Effector CD4-positive, alpha-beta T cell (primary cell): ENCODE results near the gene DUSP28.

Experiments
- DNase-seq: peaks from one replicate; pipeline ENCODE4 v3.0.0-alpha.2; 2020

DUSP28 gene

DNA sequence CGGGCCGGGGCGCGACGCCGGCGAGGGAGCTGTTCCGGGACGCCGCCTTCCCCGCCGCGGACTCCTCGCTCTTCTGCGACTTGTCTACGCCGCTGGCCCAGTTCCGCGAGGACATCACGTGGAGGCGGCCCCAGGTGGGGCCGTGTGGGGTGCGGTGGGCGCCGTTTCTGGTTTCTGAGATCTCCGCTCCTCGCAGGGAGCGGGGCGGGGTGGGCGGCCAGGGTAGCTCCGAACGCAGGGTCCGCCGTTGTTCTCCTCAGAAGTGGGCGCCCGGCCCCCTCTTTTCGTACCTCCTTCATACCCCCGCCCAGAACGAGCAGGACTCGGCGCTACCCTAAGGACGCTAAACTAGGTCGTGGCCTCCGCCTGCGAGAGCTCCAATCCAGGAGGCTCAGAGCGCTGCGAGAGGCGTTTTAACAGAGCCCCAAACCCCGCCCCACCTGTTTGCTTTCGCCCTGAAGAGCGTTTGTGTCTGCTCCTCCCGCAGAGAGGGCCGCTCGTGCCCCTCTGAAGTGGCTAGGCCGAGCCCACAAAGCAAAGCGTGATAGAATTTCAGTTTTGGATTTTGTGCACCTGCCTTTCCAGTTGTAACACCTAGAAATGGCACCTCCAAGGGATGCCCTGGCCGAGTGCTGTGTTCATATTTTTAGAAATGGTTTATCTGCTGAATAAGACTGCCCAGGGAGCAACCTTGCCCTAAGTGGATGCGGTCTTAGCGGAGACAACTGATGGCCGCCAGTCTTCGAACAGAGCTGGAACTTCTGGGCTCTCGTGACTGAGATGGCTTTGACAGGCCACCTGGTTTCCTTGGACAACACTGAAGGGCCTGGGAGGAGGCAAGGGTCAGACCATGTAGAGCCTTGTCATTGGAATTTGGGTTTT, 27.0 kb downstream of the DUSP28 start:
- peak; percentile 46 for DNase-seq

DNA sequence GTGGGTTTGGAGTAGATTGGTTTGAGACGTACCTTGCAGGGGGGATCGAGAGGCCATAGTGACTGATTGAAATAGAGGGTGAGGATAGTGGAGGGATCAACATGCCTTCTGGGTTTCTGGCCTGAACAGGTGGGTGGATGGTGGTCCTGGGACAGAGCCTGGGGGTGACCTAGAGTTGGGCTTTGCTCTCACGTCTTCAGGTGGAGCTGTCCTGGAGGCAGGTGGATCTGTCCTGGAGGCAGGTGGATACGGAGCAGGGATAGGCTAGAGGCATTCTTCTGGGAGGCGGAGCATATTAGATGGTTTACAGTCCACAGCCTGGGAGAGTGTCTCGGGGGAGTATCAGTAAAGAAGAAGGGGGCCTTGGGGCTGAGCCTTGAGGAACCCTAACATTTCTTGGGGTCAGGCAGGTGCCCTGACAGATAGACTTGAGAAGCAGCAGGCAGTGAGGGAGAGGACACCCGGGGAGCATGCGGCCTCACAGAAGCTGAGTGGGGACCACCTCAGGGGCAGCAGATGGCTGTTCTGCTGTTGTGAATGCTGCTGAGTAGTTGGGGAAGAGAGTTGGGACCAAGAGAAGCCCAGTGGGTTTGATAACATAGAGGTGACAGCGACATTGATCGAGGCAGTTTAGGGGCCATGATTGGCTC, 28.0 kb downstream of the DUSP28 start:
- DNase-seq = no peak

DNA sequence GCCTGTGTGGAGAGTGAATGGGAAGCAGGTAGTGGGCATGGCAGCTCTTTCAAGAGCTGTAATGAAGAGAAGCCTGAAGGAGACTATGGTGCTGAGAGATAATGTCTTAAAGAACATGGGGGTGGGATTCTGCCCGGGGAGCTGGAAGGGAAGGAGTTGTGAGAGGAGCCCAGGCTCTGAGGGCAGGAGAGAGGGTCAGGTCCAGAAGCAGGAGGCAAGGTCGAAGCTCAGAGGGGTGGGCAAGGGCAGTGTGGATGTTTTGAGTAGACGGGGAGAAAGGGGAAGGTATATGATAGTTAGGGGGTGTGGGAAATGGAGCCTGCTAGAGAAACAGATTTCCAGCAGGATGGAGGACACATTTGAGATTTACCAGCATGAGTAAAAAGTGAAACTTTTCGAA, 28.5 kb downstream of the DUSP28 start:
- no peak for DNase-seq

DNA sequence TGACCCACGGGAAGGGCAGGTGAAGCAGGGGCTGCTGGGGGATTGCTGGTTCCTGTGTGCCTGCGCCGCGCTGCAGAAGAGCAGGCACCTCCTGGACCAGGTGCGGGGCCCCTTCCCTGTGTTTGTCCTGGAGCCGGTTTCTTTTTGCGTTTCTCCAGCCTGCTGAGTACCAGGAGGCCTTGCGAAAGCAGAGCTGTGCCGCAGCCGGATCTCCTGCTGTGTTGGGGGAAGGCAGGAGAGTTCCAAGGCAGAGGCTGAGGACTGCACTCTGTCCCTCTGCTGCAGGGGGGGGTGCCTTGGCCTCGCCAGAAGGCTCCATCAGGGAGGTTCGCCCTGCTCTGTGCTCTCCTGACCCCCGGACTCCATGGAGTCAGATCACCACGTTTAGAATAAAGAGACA, 29.2 kb downstream of the DUSP28 start:
- no peak for DNase-seq

DNA sequence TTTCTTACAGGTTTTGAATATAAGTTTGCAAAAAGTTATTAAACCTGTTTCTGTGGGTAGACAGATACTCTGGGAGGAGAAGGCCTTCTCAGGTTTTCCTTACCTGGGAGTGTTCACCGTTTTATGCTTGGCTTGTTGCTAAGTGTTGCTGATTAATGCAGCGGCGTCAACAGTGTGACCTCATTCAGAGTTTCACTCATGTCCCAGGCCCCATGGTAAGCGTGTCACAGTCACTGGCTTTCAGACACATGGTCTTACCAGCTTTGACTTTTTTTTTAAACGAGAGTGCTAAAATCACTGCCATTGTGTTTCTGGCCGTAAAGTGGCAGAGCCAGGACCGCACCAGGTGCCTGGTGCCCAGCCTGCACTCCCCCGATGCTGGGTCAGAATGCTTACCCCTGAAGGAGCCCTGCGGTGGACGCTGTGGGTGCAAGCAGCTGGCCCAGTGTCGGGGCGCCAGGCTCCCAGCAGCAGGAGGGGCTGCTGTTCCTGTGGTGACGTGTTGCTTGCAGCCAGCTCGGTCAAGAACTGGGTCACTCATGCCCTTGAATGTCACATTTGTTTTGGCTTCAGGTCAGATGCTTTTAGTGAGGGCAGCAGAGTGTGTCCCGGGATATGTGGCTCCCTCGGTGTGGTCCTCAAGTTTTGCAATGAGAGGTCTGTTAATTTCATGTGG, 29.8 kb downstream of the DUSP28 start:
- DNase-seq = no peak

DNA sequence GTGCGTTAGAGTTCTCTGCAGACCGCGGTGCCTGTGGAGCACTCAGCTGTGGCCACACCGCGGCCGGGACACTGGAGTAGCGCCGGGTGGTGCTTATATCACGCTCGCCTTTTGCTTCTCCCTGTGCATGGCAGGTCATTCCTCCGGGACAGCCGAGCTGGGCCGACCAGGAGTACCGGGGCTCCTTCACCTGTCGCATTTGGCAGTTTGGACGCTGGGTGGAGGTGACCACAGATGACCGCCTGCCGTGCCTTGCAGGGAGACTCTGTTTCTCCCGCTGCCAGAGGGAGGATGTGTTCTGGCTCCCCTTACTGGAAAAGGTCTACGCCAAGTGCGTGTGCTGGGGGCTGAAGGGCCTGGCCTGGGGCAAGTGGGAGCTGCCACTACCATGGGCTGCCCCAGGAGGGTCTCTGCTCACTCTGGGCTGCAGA, 30.5 kb downstream of the DUSP28 start:
- no peak for DNase-seq

DNA sequence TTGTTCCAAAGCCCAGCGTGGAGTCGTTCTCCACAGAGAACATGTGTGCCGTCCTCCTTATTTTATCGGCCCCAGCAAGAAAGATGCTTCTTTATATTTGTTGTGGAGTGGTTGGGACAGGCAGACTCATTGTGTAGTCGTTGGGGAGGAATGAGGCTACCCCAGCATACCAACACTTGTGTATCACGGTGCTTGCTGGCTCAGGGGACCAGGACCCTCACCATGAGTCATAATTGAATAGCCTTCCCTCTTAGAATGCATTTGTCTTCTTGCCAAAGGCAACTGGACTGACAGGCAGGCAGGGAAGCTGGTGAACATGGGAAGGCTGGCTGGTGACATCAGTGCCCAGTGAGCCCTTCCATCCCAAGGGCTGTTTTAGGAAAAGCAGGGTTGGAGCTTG, 31.1 kb downstream of the DUSP28 start:
- no peak for DNase-seq

DNA sequence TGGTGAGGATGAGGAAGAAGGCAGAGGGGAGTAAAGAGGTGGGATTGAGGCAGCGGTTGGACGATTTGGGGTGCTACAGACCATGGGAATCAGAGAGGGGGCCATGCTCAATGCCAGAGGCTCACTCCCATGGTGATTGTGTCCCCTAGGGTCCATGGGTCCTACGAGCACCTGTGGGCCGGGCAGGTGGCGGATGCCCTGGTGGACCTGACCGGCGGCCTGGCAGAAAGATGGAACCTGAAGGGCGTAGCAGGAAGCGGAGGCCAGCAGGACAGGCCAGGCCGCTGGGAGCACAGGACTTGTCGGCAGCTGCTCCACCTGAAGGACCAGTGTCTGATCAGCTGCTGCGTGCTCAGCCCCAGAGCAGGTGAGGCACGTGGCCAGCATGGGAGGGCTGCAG, 31.6 kb downstream of the DUSP28 start:
- no peak for DNase-seq

DNA sequence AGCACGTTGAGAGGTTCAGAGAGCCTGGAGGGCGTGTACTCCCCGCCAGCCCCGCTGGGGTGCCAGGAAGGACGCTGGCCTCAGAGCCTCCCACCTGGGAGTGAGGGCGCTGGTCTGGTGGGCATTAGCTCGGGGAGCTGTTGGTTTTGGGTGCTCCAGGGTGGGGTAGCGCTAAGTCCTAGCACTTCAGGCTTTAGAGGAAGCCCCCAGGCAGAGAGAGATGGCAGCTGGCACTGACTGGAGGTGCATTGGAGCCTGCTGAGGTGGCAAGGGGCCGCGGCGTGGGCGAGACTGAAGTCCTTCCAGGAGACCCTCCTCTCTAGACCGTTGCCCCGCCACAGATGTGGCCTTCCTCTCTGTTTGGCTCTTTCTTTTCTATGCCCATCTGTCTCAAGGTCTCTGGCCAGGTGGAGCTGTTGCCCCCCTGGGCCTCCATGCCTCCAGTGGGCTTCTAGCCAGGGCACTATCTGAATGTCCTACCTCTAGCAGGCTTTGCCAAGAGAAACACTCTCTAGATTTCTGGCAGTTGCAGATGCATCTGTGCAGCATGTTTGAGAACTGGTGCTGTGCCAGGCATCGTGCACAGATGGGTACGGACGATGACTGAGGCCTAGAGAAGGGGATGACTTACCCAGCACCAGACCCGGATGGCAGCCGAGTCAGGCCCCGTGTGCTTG, 33.0 kb downstream of the DUSP28 start:
- DNase-seq = no peak

DNA sequence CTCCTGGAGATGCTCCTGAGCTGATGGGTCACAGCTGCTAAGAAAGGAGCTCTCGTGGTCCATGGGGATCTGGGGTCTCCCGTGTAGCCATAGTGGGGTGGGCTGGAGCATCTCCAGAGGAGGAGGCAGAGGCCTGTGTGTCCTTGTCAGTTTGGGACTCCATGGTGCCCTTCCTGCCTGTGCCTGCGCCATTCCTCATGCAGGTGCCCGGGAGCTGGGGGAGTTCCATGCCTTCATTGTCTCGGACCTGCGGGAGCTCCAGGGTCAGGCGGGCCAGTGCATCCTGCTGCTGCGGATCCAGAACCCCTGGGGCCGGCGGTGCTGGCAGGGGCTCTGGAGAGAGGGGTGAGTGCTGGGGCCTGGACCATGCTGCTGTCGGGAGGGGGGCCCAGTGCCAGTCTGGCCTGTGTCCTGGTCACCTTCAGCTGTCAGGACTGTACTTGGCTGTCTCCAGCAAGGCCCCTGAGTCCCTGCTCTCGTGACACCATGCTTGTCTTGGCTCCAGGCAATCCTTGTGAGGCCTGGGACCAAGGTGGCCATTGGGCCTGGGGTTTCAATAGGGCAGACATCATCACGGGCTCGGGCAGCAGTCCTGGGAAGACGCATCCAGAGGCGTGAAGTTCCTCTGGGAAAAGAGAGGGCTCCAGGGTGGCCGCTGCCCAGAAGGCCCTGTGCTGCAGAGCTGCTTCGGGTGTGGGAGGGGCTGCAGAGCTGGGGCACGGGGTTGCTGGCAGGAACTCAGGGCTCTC, 33.7 kb downstream of the DUSP28 start:
- no peak for DNase-seq

DNA sequence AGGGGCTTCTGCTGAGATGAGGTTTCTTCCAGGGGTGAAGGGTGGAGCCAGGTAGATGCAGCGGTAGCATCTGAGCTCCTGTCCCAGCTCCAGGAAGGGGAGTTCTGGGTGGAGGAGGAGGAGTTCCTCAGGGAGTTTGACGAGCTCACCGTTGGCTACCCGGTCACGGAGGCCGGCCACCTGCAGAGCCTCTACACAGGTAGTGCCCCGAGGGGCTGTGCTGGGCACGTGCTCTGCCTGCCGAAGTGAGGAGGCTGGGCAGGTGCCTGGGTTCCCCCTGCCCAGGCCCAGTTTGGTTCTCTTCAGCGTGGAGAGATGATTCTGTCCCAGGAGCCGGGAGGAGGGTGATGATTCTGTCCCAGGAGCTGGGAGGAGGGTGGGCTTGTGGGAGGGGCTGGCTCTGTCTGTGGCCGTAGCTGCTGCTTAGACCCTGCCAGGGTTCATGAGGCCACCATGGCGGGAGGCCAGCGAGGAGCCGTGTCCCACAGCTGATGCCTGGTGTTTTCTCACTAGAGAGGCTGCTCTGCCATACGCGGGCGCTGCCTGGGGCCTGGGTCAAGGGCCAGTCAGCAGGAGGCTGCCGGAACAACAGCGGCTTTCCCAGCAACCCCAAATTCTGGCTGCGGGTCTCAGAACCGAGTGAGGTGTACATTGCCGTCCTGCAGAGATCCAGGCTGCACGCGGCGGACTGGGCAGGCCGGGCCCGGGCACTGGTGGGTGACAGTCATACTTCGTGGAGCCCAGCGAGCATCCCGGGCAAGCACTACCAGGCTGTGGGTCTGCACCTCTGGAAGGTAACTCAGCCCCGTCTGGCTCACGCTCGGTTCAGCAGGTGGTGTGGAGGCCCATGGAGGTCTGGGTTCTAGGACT, 34.6 kb downstream of the DUSP28 start:
- no peak for DNase-seq

DNA sequence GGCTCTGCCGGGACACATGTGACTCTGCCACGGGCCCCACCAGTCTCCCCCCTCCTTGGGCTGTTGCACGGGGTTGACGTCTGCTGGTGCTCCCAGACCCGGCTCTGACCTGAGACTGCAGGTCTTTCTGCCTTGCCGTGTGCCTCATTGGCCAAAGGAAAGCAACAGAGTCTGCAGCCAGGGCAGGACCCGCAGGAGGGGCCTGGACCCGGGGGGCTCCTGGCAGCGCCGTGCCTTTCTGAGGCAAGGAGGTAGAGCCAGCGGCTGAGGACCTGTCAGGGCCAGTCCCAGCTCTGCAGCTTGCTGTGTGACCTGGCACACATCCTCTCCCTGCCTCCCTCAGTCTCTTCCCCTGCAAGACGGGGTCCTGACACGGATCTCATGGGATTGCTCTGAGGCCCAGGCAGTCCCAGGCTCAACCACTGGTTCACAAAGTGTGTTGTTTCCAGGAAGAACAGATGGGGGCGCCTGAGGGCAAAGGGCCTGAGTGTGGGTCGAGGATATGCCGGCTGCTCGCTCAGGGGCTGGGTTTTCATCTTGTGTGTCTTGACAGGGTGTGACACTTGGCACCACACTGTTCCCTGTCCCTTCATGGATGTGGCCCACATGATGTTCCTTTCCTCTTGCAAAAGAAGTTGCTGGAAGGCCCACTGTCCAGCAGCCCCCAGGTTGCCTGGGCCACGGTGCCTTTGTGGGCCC, 35.4 kb downstream of the DUSP28 start:
- no peak for DNase-seq

DNA sequence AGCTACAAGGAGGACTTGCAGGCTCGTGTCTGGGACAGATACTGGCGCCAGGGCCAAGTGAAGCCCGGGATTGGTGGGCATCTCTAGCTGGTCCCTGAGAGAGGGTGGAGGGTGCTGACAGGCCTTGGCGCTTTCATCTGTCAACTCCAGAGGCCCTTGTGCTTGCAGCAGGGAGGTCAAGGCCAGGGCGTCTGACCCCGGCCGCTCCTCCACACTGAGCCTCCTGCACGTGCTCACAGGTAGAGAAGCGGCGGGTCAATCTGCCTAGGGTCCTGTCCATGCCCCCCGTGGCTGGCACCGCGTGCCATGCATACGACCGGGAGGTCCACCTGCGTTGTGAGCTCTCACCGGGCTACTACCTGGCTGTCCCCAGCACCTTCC, 35.9 kb downstream of the DUSP28 start:
- DNase-seq = no peak

DNA sequence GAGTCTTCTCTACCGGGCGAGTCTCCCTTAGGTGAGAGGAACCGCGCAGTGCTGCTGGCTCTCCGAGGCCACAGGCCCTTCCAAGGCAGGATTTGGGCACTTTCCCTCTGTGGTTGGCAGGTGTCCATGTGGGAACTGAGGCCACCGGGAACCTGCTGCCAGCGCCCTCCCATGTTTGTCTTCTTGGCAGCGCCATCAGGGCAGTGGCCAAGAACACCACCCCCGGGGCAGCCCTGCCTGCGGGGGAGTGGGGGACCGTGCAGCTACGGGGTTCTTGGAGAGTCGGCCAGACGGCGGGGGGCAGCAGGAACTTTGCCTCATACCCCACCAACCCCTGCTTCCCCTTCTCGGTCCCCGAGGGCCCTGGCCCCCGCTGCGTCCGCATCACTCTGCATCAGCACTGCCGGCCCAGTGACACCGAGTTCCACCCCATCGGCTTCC, 36.4 kb downstream of the DUSP28 start:
- DNase-seq = no peak

DNA sequence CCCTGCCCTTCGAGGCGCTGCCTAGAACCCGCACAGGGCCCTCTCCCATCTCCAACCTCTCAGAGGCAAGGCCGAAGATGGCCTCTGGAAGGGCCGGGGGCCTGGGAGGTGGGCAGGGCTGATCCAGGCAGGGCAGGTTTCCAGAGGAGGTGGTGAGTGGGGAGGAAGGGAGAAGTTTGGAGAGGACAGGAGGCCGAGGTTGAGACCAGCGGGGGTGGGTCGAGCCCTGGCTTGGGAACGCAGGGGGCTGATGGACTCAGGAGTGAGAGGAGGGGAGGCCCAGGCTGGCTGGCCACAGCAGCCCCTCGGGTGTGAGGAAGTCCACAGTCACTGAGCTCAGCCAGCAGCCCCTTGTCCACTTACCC, 36.9 kb downstream of the DUSP28 start:
- DNase-seq = no peak

DNA sequence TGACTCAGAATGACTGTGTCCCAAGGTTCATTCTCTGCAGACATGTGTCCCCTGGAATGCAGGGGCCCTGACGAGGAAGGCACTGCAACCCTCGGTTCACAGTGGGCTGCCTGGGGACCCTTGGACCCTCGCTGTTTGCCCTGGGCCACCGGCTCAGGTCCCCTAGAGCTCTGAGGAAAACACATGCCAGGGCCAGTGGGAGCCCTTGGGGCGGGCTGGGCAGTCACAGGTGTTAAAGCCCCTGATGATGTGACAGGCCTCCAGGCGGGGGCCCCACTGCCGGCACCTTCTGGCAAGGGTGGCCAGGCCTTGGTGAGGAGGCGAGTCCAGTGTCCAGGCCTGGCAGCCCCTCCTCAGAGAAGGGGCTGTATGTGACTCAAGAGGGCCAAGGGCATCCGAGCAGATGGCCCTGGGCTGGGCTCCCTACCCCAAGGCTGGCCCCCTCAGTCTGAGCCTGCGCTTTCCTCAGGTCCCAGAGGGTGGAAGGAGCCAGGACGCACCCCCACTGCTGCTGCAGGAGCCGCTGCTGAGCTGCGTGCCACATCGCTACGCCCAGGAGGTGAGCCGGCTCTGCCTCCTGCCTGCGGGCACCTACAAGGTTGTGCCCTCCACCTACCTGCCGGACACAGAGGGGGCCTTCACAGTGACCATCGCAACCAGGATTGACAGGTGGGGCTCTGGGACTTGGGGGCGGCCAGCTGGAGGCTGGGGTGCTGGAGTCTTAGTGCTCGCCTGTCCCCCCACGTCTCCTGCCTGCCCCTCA, 37.4 kb downstream of the DUSP28 start:
- no peak for DNase-seq

DNA sequence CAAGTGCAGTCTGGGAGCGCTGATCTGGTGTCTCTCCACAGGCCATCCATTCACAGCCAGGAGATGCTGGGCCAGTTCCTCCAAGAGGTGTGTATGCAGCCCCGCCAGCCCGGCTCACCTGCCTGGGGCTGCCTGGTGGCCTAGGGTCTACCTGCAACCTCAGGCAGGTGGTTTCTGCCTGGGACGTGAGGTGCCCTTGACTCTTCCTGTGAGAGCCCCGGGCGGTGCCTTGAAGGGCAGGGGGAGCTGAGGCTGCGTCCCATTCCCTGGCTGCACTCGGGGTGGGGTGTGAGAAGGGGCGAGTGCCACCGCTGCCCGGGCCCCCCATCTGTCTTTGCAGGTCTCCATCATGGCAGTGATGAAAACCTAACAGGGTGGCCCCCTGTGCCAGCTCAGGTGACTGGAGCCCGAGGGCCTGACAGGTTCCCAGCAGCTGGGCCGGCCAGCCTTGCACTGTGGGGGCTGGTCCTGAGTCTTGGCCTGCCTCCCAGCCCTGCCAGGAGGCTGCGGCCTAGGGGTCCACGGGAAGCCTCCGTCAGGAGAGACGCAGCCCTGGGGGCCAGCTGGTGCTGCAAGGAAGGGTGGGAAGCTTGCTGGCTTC, 38.3 kb downstream of the DUSP28 start:
- no peak for DNase-seq

DNA sequence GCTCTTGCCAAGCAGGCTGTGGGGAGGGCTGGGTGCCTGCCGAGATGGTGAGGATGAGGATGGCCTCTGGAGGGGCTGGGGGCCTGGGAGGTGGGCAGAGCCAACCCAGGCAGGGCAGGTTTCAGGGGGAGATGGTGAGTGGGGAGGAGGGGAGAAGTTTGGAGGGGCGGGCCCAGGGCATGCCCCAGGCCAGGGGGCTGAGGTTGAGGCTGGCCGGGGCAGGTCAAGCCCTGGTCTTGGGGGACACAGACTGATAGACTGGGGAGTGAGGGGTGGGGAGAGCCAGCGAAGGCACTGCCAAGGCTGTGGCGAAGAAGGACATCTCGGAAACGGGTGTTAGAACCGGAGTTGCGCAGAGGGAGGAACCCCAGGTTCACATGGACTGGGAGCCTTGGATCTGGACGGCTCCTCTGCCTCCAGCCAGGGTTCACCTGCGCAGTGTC, 39.0 kb downstream of the DUSP28 start:
- DNase-seq = no peak

DNA sequence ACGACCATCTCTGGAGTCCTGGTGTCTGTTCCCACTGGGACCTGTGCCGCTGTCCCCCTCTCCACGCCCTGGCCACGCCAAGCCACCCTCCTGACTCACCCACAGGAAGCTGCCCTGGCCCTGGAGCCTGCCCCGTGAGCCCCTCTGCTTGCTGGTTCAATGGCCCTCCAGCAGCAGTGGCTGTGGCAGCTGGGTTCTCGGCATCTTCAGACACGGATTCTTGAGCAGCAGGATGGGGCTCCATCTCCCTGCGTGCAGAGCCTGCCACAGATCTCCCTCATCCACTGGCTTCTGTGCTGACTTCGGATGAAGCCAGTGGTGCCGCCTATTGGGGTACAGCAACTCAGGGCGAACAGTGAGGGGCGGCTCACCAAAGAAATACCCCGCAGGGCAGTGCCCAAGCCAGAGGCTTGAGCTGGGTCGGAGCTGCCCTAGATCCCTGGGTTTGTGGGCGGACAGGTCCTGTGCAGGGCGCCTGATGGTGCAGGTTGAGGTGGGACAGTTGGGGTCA, 40.3 kb downstream of the DUSP28 start:
- DNase-seq = no peak
